Kidney (tissue), 14 donors: Measurements from ENCODE around the gene PITX1. TPM values are rescaled to one million over a fixed set of nuclear protein-coding genes. Genes with fewer than 3 reads are reported as not detected.

ENCODE experiments used
- DNase-seq, 5 donors: peaks; one replicate each; pipeline ENCODE4 v3.0.0-alpha.2; 2013 to 2020
- FAIRE-seq: peaks from 2 replicates; lab custom pipeline; 2012; peaks lifted over from hg19 to GRCh38; lab: Jason Lieb, UNC
- H3K27ac ChIP-seq, 2 donors: one replicate each; pipeline ENCODE4 v1.7.0; 2013; ENCODE audit warnings: low read depth in 2 of 2, low read length in 2 of 2, inconsistent platforms in 1 of 2
- H3K27me3 ChIP-seq: one replicate; pipeline ENCODE4 v1.7.1; 2013; ENCODE audit warnings: low read length, inconsistent platforms; ENCODE audit not compliant: control insufficient read depth, insufficient read depth
- H3K36me3 ChIP-seq, 3 donors: one replicate each; pipeline versions ENCODE4 v1.7.0 to v1.7.1; 2013; ENCODE audit warnings: low read length in 3 of 3, control low read depth in 1 of 3, inconsistent platforms in 1 of 3; ENCODE audit not compliant: insufficient read depth in 3 of 3, control insufficient read depth in 2 of 3
- H3K4me1 ChIP-seq, 3 donors: one replicate each; pipeline versions ENCODE4 v1.7.0 to v1.7.1; 2013; ENCODE audit warnings: low read length in 3 of 3, inconsistent platforms in 1 of 3, low read depth in 1 of 3; ENCODE audit not compliant: control insufficient read depth in 2 of 3, insufficient read depth in 2 of 3
- H3K4me3 ChIP-seq, 3 donors: one replicate each; pipeline versions ENCODE4 v1.7.0 to v1.8.1; 2013; ENCODE audit warnings: low read length in 3 of 3, control low read depth in 1 of 3, inconsistent platforms in 1 of 3
- H3K9ac ChIP-seq, 3 donors: one replicate each; pipeline versions ENCODE4 v1.7.0 to v1.7.1; 2013; ENCODE audit warnings: low read length in 3 of 3, control low read depth in 1 of 3, inconsistent platforms in 1 of 3
- H3K9me3 ChIP-seq, 3 donors: one replicate each; pipeline versions ENCODE4 v1.7.0 to v1.7.1; 2013; ENCODE audit warnings: low read length in 3 of 3, control low read depth in 1 of 3, inconsistent platforms in 1 of 3; ENCODE audit not compliant: control insufficient read depth in 2 of 3, insufficient read depth in 1 of 3
- intact Hi-C: fragments of 100-400 bp; cut with DNase I; formaldehyde crosslinking; loops from one replicate; pipeline ENCODE4 v1.11.1; 2022
- polyA plus RNA-seq: library from polyadenylated mRNA; stranded (reverse); fragments of 350-450 nt; fragmentation: Illumina TruSeq; extraction: RNeasy Lipid Tissue Mini Kit (QIAGEN cat#74804); gene quantifications from one replicate; pipeline ENCODE4 v1.2.3, GENCODE V29; 2014; ENCODE audit warnings: low read depth, low replicate concordance; ENCODE audit not compliant: insufficient read depth
- total RNA-seq: library from RNA; stranded (reverse); fragmentation: NEBNext Ultra II Directional; extraction: Animal tissue kit (Norgen Biotek cat#: 25700); gene quantifications from one replicate; pipeline ENCODE4 v1.2.1, GENCODE V29; 2021
- TF ChIP-seq, protein P1 (sequence below): IDR thresholded peaks from 3 replicates; pipeline ENCODE4 v1.5.1; 2012; ENCODE audit warnings: mild to moderate bottlenecking, moderate library complexity, borderline replicate concordance; ENCODE audit not compliant: insufficient read depth; ENCODE audit errors: extremely low read depth
- donor health status: control.
- donor health status: control.
- donor health status: control.
- donor health status: control.
- donor health status: control.
- donor health status: DM: yes; HTN: yes; CAD: no.
- donor health status: Normal renal cell carcinoma (clear cell type).

Gene PITX1
- total and polyA plus RNA-seq, 2 donors from 2014 or later: not detected

- Histone ChIP-seq H3K9ac (no peak overlapping the region), H3K36me3 (no peaks in the 10 kb centered on the region), H3K27me3 (peaks cover 49% of the 10 kb centered on the region), H3K4me1 (peaks cover 0 to 11% (median 10%) of the 10 kb centered on the region in 3 donors), H3K9me3 (peaks cover 0 to 7% (median 0%) of the 10 kb centered on the region in 3 donors), H3K4me3 (no peak overlapping the region), H3K27ac (no peak overlapping the region)
- FAIRE-seq (no peak), DNase-seq (peak in 1 of 5 donors; percentile 54)
- TF ChIP-seq, protein P1, sequence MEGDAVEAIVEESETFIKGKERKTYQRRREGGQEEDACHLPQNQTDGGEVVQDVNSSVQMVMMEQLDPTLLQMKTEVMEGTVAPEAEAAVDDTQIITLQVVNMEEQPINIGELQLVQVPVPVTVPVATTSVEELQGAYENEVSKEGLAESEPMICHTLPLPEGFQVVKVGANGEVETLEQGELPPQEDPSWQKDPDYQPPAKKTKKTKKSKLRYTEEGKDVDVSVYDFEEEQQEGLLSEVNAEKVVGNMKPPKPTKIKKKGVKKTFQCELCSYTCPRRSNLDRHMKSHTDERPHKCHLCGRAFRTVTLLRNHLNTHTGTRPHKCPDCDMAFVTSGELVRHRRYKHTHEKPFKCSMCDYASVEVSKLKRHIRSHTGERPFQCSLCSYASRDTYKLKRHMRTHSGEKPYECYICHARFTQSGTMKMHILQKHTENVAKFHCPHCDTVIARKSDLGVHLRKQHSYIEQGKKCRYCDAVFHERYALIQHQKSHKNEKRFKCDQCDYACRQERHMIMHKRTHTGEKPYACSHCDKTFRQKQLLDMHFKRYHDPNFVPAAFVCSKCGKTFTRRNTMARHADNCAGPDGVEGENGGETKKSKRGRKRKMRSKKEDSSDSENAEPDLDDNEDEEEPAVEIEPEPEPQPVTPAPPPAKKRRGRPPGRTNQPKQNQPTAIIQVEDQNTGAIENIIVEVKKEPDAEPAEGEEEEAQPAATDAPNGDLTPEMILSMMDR: no peak
- intact Hi-C loops: no loop called here
These were observed 7.3 kb downstream of the PITX1 start for GRCh38 chr5:135026645-135027265.

DNA sequence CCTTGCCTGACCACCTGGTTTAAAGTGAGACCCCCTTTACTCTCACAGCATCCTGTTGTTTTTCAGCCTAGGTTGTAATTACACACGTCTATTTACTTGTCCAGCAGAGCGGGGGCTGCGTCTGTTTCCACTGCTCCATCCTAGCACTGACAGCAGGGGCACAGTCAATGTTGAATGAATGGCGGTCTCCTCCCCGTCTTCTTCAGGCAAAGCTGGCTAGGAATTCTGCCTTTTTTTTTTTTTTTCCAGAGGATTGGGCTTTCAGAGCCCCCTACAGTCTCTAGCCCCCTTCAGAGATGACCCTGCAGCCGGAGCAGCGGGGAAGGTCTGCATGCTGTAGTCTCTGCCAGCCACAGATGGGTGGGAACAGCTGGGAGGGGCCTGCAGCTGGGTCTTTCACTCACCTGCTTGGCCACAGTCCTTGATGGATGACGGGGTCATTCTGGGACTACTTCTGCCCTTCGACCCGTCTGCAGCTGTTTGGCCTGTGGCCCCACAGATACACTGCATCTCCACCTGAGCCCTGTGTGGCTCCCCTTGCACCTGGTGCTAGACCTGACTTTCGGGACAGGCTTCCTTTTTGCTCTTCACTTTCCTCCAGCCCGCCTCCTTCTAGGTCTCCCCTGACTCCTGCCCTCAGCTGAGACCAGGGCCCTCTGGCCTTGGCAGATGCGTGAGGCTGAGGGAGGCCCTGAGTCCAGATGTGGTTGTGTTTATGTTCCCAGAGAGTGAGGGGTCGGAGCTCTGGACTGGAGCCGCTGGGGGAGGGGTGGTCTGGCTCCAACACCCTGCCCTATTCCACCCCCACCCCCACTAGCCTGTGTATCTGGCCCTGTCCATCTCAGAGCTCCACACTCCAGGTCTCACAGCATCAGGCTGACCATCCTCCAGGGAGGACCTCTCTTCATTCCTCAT lies 8.0 kb downstream of the PITX1 start:
- no peaks in the 10 kb centered on the region for H3K36me3 ChIP-seq
- H3K27me3 ChIP-seq: peaks cover 43% of the 10 kb centered on the region
- TF ChIP-seq, protein P1: no peak
- intact Hi-C loops: no loop called here
- H3K4me3 ChIP-seq: no peak overlapping the region
- DNase-seq: peak in 4 of 5 donors; percentile 18 to 45 (median 31)
- peaks cover 0 to 11% (median 7%) of the 10 kb centered on the region in 3 donors for H3K4me1 ChIP-seq
- no peak overlapping the region for H3K9ac ChIP-seq
- peaks cover 0 to 7% (median 0%) of the 10 kb centered on the region in 3 donors for H3K9me3 ChIP-seq
- H3K27ac ChIP-seq: no peak overlapping the region
- no peak for FAIRE-seq

DNA sequence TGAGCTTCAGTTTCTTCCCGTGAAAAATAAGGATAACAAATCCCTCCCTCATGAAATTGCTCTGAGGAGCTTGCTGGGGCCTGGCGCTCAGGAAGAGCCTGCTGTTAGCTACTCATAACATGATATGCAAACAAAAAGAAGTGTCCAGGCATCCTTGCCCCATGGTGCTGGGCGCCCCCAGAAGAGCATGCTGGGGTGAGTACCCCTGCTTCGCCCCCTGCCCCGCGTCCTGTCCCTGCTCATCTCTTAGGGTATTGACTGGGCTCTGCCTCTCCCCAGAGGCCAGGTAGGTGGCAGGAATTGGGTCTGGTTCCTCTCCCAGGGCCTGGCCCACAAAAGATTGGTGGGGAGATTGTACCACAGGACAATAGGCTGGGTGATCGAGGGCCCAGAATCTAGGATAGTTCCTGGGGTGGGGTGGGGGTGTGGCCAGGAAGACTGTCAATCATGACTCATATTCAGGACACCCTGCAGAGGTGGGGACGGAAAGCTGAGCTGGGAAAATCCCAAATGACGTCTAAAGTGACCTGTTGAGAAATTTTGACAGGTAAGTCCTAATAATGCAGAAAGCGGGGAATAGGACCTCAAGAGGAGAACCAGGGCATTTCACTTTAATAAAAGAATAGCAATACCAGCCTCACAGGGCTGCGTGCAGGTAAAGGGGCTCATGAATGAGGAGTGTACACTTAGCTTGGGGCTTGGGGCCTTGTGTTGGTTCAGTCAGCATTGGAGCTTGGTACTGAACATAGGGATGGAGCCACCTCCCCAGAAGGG lies 8.9 kb downstream of the PITX1 start:
- Histone ChIP-seq H3K9me3 (peaks cover 0 to 7% (median 0%) of the 10 kb centered on the region in 3 donors), H3K4me3 (no peak overlapping the region), H3K4me1 (peaks cover 0 to 5% (median 4%) of the 10 kb centered on the region in 3 donors), H3K9ac (no peak overlapping the region), H3K27ac (no peak overlapping the region), H3K27me3 (peaks cover 34% of the 10 kb centered on the region), H3K36me3 (no peaks in the 10 kb centered on the region)
- intact Hi-C loops: no loop called here
- TF ChIP-seq, protein P1: no peak
- DNase-seq: peak in 1 of 5 donors; percentile 47
- FAIRE-seq: no peak
